GOT3 (cell line): Measurements from ENCODE around the gene ANGPTL3.

Source experiments
- DNase-seq: peaks from one replicate; lab custom pipeline; 2025; ENCODE audit warnings: mixed read lengths; lab: John Stamatoyannopoulos, UW

The ANGPTL3 gene

DNA sequence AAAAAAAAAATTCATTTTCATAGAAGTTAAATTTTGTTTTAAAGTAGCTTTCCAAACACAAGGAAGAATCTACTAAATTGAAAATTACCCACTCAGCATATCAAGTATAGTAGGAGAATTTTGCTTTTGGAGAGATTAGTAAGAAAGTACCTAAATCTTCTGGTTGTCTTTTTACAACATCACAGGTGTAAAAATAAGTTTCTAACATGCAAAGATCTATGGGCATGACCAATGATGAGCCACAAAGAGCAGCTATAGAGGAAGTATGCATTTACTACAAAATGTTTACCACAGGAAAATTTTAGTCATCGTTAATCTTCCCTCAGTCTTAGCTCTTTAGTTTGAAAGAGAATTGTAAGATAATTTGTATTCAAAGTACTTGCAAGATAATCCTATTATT, 28.1 kb downstream of the ANGPTL3 start:
- DNase-seq = no peak

DNA sequence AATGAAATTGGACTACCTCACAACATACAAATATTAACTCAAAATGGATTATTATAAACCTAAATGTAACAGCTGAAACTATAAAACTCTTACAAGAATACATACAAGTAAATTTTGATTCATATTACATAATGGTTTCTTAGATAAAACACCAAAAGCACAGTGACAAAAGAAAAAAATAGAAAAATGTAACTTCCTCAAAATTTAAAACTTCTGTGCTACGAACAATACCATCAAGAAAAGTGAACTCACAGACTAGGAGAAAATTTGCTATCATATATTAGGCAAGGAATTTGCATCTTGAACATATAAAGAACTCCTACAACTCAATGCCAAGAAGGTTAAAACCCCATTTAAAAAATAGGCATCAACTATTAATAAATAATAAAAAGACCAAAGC, 31.2 kb downstream of the ANGPTL3 start:
- DNase-seq = no peak

GRCh38 chr1:62637392-62638105, 40.2 kb downstream of the ANGPTL3 start:
- no peak for DNase-seq

DNA sequence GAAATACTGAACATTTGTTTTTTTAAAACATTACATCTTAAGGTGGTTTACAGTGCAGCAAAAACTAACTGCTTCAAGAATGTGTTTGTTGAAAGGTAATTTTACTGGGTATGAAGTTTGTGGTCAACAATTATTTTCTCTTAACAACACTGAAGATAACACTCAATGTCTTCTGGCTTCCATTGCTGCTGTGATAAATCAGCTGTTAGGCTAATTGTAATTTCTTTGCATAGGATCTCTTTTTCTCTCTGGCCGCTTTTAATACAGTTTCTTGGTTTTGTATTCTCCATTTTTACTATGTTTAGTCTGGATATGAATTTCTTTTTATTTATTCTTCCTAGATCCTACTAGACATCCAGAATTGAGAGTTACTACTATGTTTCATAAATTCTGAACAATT, 46.0 kb downstream of the ANGPTL3 start:
- DNase-seq = no peak

- DNase-seq = no peak
Observed at GRCh38 chr1:62652387-62652786, 55.1 kb downstream of the ANGPTL3 start.

- no peak for DNase-seq
Observed at GRCh38 chr1:62654744-62655143, 57.4 kb downstream of the ANGPTL3 start.
